GM18499 (cell line): Measurements from ENCODE around the gene REM2.
A peak's percentile ranks its signal among the peaks of the same experiment; 100 is the strongest.
"Not testable (repeated sequence)": the region's sequence is repeated elsewhere in the genome, so short reads cannot be mapped to it uniquely, and the experiment has no call there.

Experiments used
- ATAC-seq: cut with Tn5 transposase; IDR thresholded peaks from one replicate; pipeline ENCODE4 v1.9.1; 2021; ENCODE audit warnings: moderate number of reproducible peaks; ENCODE audit not compliant: insufficient read depth, unreplicated experiment

The REM2 gene

GRCh38 chr14:22847661-22848341 lies 35.2 kb upstream of the REM2 start:
- no peak for ATAC-seq

GRCh38 chr14:22848351-22849164 lies 34.5 kb upstream of the REM2 start:
- no peak for ATAC-seq

- ATAC-seq: no peak
Observed at GRCh38 chr14:22849212-22849819, 33.7 kb upstream of the REM2 start.

- ATAC-seq: no peak
Observed at GRCh38 chr14:22850944-22851764, 31.9 kb upstream of the REM2 start.

GRCh38 chr14:22852178-22852577 lies 30.8 kb upstream of the REM2 start:
- ATAC-seq: not testable (repeated sequence)

GRCh38 chr14:22852599-22852939 lies 30.5 kb upstream of the REM2 start:
- no peak for ATAC-seq

GRCh38 chr14:22852940-22853767 lies 29.9 kb upstream of the REM2 start:
- peak; percentile 55 for ATAC-seq

- not testable (repeated sequence) for ATAC-seq
Observed at GRCh38 chr14:22854296-22854695, 28.7 kb upstream of the REM2 start.

GRCh38 chr14:22854963-22855724 lies 27.9 kb upstream of the REM2 start:
- ATAC-seq: no peak

- ATAC-seq: no peak
Observed at GRCh38 chr14:22856428-22856827, 26.6 kb upstream of the REM2 start.

GRCh38 chr14:22860377-22860776 lies 22.6 kb upstream of the REM2 start:
- not testable (repeated sequence) for ATAC-seq

- no peak for ATAC-seq
Observed at GRCh38 chr14:22861651-22862050, 21.4 kb upstream of the REM2 start.

- ATAC-seq: no peak
Observed at GRCh38 chr14:22864979-22865378, 18.0 kb upstream of the REM2 start.

GRCh38 chr14:22865424-22866405 lies 17.3 kb upstream of the REM2 start:
- ATAC-seq: no peak

- ATAC-seq: no peak
Observed at GRCh38 chr14:22866874-22867273, 16.1 kb upstream of the REM2 start.

GRCh38 chr14:22870811-22871223 lies 12.2 kb upstream of the REM2 start:
- ATAC-seq: peak; percentile 41

GRCh38 chr14:22871224-22872032 lies 11.6 kb upstream of the REM2 start, which contains the start of gene LRP10:
TSS of gene LRP10 (plus strand) at chr14:22871740. CDS start at chr14:22872304, 564 bp downstream.
- ATAC-seq: peak; percentile 43
